H1 (cell line): ENCODE measurements around the gene LITAF. TPM values are rescaled to one million over a fixed set of nuclear protein-coding genes. Genes with fewer than 3 reads are reported as not detected.

Experiments used
- CTCF ChIA-PET: fragments of 300-600 bp; sonication (Branson Sonifier 250); formaldehyde crosslinking; loops from one replicate; lab custom pipeline; 2021; ENCODE audit not compliant: partially characterized antibody; lab: Charles Lee
- POLR2A ChIA-PET: fragments of 300-600 bp; sonication (Branson Sonifier 250); formaldehyde crosslinking; loops from one replicate; lab custom pipeline; 2021; ENCODE audit warnings: inconsistent platforms; ENCODE audit not compliant: partially characterized antibody; lab: Charles Lee
- DNase-seq, 2 experiments: peaks; one replicate each; pipeline versions ENCODE4 v3.0.0 to v3.0.0-alpha.2; 2010 to 2022; ENCODE audit warnings: low spot score in 2 of 2, low read depth in 1 of 2, mixed read lengths in 1 of 2
- FAIRE-seq: peaks from 2 replicates; lab custom pipeline; 2011; peaks lifted over from hg19 to GRCh38; lab: Jason Lieb, UNC
- H2AFZ ChIP-seq: 2 replicates; pipeline ENCODE4 v1.8.1; 2012; ENCODE audit warnings: low read length, inconsistent platforms
- H2AK5ac ChIP-seq: 2 replicates; pipeline ENCODE4 v1.6.1; 2013; ENCODE audit warnings: low read depth, low read length
- H2BK120ac ChIP-seq: replicated peaks from 2 replicates; pipeline ENCODE3; 2013; ENCODE audit warnings: low read depth, low read length, inconsistent platforms
- H2BK12ac ChIP-seq: 2 replicates; pipeline ENCODE4 v1.6.1; 2013; ENCODE audit warnings: low read depth, low read length
- H2BK15ac ChIP-seq: 2 replicates; pipeline ENCODE4 v1.6.1; 2013; ENCODE audit warnings: low read length
- H2BK20ac ChIP-seq: 2 replicates; pipeline ENCODE4 v1.6.1; 2013; ENCODE audit warnings: low read length
- H2BK5ac ChIP-seq: 2 replicates; pipeline ENCODE4 v1.6.1; 2013; ENCODE audit warnings: low read depth, low read length
- H3K14ac ChIP-seq: 2 replicates; pipeline ENCODE4 v1.6.1; 2013; ENCODE audit warnings: inconsistent platforms; ENCODE audit not compliant: insufficient read length
- H3K18ac ChIP-seq: 2 replicates; pipeline ENCODE4 v1.6.1; 2013; ENCODE audit warnings: low read length; ENCODE audit errors: extremely low read depth
- H3K23ac ChIP-seq: 2 replicates; pipeline ENCODE4 v1.6.1; 2013; ENCODE audit warnings: inconsistent platforms; ENCODE audit not compliant: insufficient read length
- H3K23me2 ChIP-seq: 2 replicates; pipeline ENCODE4 v1.6.1; 2013; ENCODE audit warnings: low read depth, low read length
- H3K27ac ChIP-seq: 2 replicates; pipeline ENCODE4 v1.6.1; 2011; ENCODE audit warnings: low read depth, low read length, inconsistent platforms
- H3K27me3 ChIP-seq, 4 experiments: replicated peaks in 1 of 4; 1 replicate in 1 of 4; 2 replicates in 3 of 4; pipeline versions ENCODE4 v1.6.1 to v1.8.1; 2011 to 2013; ENCODE audit warnings: low read length in 3 of 4, mild to moderate bottlenecking in 3 of 4, inconsistent platforms in 2 of 4, mixed read lengths in 2 of 4, moderate library complexity in 1 of 4; ENCODE audit not compliant: control insufficient read depth in 3 of 4, insufficient read depth in 3 of 4; ENCODE audit errors: extremely low read depth in 1 of 4
- H3K36me3 ChIP-seq, 4 experiments: 2 replicates each; pipeline versions ENCODE4 v1.6.1 to v1.8.1; 2011 to 2013; ENCODE audit warnings: mild to moderate bottlenecking in 4 of 4, low read length in 3 of 4, moderate library complexity in 2 of 4, control low read depth in 1 of 4, inconsistent platforms in 1 of 4; ENCODE audit not compliant: insufficient read depth in 4 of 4, control insufficient read depth in 2 of 4
- H3K4ac ChIP-seq: replicated peaks from 2 replicates; pipeline ENCODE3; 2013; ENCODE audit warnings: low read length, low read depth, mixed read lengths, inconsistent platforms; ENCODE audit not compliant: insufficient read length
- H3K4me1 ChIP-seq, 4 experiments: replicated peaks in 1 of 4; 1 replicate in 1 of 4; 2 replicates in 3 of 4; pipeline versions ENCODE4 v1.6.1 to v1.8.1; 2011 to 2013; ENCODE audit warnings: low read length in 3 of 4, inconsistent platforms in 2 of 4, mixed read lengths in 1 of 4; ENCODE audit not compliant: insufficient read depth in 4 of 4, control insufficient read depth in 3 of 4
- H3K4me2 ChIP-seq, 2 experiments: 2 replicates each; pipeline versions ENCODE4 v1.6.1 to v1.8.1; 2011 to 2013; ENCODE audit warnings: low read depth in 2 of 2, low read length in 2 of 2, control low read depth in 1 of 2, inconsistent platforms in 1 of 2, mild to moderate bottlenecking in 1 of 2; ENCODE audit not compliant: insufficient read depth in 1 of 2
- H3K4me3 ChIP-seq, 4 experiments: fragments of 200-600, 300-600 bp in 1 of 4; sonication (generic), shearing (Covaris generic), sonication (Bioruptor Twin) in 1 of 4; 2 replicates each; pipeline versions ENCODE4 v1.5.1 to v1.8.1; 2011 to 2016; ENCODE audit warnings: low read length in 4 of 4, low read depth in 3 of 4, control low read depth in 2 of 4, inconsistent platforms in 2 of 4, mild to moderate bottlenecking in 2 of 4, mixed read lengths in 1 of 4, moderate library complexity in 1 of 4; ENCODE audit not compliant: insufficient read depth in 2 of 4; ENCODE audit errors: extremely low read depth in 1 of 4
- H3K56ac ChIP-seq: replicated peaks from 2 replicates; pipeline ENCODE3; 2013; ENCODE audit warnings: low read depth, mild to moderate bottlenecking, mixed read lengths, low read length, inconsistent platforms; ENCODE audit not compliant: insufficient read length
- H3K79me1 ChIP-seq: 2 replicates; pipeline ENCODE4 v1.6.1; 2013; ENCODE audit warnings: low read depth, low read length, control low read depth
- H3K79me2 ChIP-seq, 2 experiments: 2 replicates each; pipeline versions ENCODE4 v1.6.1 to v1.8.1; 2012 to 2013; ENCODE audit warnings: low read length in 2 of 2, mild to moderate bottlenecking in 2 of 2, inconsistent platforms in 1 of 2; ENCODE audit not compliant: insufficient read depth in 2 of 2, control insufficient read depth in 1 of 2
- H3K9ac ChIP-seq, 4 experiments: replicated peaks in 1 of 4; 1 replicate in 1 of 4; 2 replicates in 3 of 4; pipeline versions ENCODE4 v1.6.1 to v1.8.1; 2011 to 2013; ENCODE audit warnings: low read depth in 3 of 4, low read length in 3 of 4, control low read depth in 2 of 4, mild to moderate bottlenecking in 2 of 4, moderate library complexity in 2 of 4, inconsistent platforms in 1 of 4; ENCODE audit errors: extremely low read depth in 1 of 4
- H3K9me3 ChIP-seq, 2 experiments: 2 replicates each; pipeline versions ENCODE4 v1.6.1 to v1.8.1; 2012 to 2013; ENCODE audit warnings: mild to moderate bottlenecking in 2 of 2, moderate library complexity in 2 of 2, control low read depth in 1 of 2, inconsistent platforms in 1 of 2, low read depth in 1 of 2, low read length in 1 of 2, mixed read lengths in 1 of 2; ENCODE audit not compliant: insufficient read depth in 2 of 2
- H4K20me1 ChIP-seq, 2 experiments: replicated peaks in 1 of 2; 2 replicates each; pipeline versions ENCODE3 to v1.8.1; 2011 to 2013; ENCODE audit warnings: inconsistent platforms in 2 of 2, low read length in 2 of 2, mild to moderate bottlenecking in 1 of 2; ENCODE audit not compliant: insufficient read depth in 2 of 2, control insufficient read depth in 1 of 2
- H4K5ac ChIP-seq: 2 replicates; pipeline ENCODE4 v1.6.1; 2013; ENCODE audit warnings: low read length, low read depth, mixed read lengths, inconsistent platforms; ENCODE audit not compliant: insufficient read length
- H4K8ac ChIP-seq: 2 replicates; pipeline ENCODE4 v1.8.0; 2013; ENCODE audit warnings: mild to moderate bottlenecking, moderate library complexity, low read length, inconsistent platforms; ENCODE audit not compliant: insufficient read depth; ENCODE audit errors: extremely low read depth
- H4K91ac ChIP-seq: replicated peaks from 2 replicates; pipeline ENCODE3; 2013; ENCODE audit warnings: low read length, mixed read lengths, inconsistent platforms; ENCODE audit not compliant: insufficient read length
- CEBPB ChIP-seq: IDR thresholded peaks from 2 replicates; pipeline ENCODE4 v1.6.1; 2012; ENCODE audit warnings: low read depth, low read length
- HDAC2 ChIP-seq, 2 experiments: fragments of 300-600 bp in 1 of 2; sonication (generic) in 1 of 2; IDR thresholded peaks; 2 replicates each; pipeline ENCODE4 v1.6.1; 2011 to 2012; ENCODE audit warnings: low read depth in 2 of 2, low read length in 2 of 2, mild to moderate bottlenecking in 2 of 2, moderate library complexity in 2 of 2, borderline replicate concordance in 1 of 2, inconsistent platforms in 1 of 2
- KDM1A ChIP-seq: fragments of 200-600, 300-600 bp; sonication (generic); IDR thresholded peaks from 2 replicates; pipeline ENCODE4 v1.7.1; 2016; ENCODE audit warnings: mild to moderate bottlenecking, low read length, borderline replicate concordance
- WGBS, 2 experiments: shearing (Covaris generic) in 1 of 2; methylation state at CpG; one replicate each; pipeline versions ENCODE4 v1.1.6 to v1.1.7; 2013 to 2015; ENCODE audit warnings: low lambda C conversion rate in 2 of 2, mixed read lengths in 2 of 2, inconsistent platforms in 1 of 2, low coverage in 1 of 2, missing lambda C conversion rate in 1 of 2; ENCODE audit not compliant: insufficient replicate concordance in 2 of 2, insufficient coverage in 1 of 2, insufficient read length in 1 of 2; ENCODE audit errors: extremely low coverage in 1 of 2, missing lambda C conversion rate in 1 of 2; 5-methylcytosine and 5-hydroxymethylcytosine counted together
- polyA plus RNA-seq, 7 experiments: library from polyadenylated mRNA; depleted of rRNA in 3 of 7; stranded (reverse) in 5 of 7; unstranded in 2 of 7; fragments of >200 nt in 5 of 7; fragments of 200-250 nt in 2 of 7; gene quantifications; 1 replicate in 5 of 7; 2 replicates in 1 of 7; 4 replicates in 1 of 7; pipeline versions ENCODE4 v1.2.1 to v1.2.3, GENCODE V29; 2011 to 2013; ENCODE audit warnings: missing spikeins in 2 of 7, mixed read lengths in 2 of 7
- total RNA-seq: library from RNA; stranded (reverse); fragmentation: NEBNext Ultra II Directional; extraction: Animal tissue kit (Norgen Biotek cat#: 25700); gene quantifications from 2 replicates; pipeline ENCODE4 v1.2.1, GENCODE V29; 2021

Gene LITAF
- total and polyA plus RNA-seq, 2 of the 8 experiments (the other 6 are each of a cell fraction or from before 2014, with no cell fraction given) = 165 to 205 TPM

- no peaks in the 10 kb centered on the region for H3K27me3 ChIP-seq
- H3K18ac ChIP-seq = no peak overlapping the region; the same call in 1 of the 2 replicates
- no peak for FAIRE-seq
- H4K20me1 ChIP-seq = peaks cover 3 to 9% of the 10 kb centered on the region in 2 experiments
- H2BK15ac ChIP-seq = no peak overlapping the region
- H2BK20ac ChIP-seq = no peak overlapping the region
- H3K79me1 ChIP-seq = peaks cover 12% of the 10 kb centered on the region
- H3K14ac ChIP-seq = no peak overlapping the region
- no peaks in the 10 kb centered on the region for H3K9me3 ChIP-seq
- peaks cover 0 to 5% (median 0%) of the 10 kb centered on the region in 4 experiments; a peak in 1 of 8 replicates for H3K36me3 ChIP-seq
- no peak overlapping the region for H3K9ac ChIP-seq
- H4K8ac ChIP-seq = no peak overlapping the region
- no peak overlapping the region for H3K56ac ChIP-seq
- no peak overlapping the region for H4K91ac ChIP-seq
- no peak overlapping the region for H4K5ac ChIP-seq
- no peak overlapping the region for H2BK12ac ChIP-seq
- no peak for DNase-seq
- H2AFZ ChIP-seq = no peak overlapping the region
- no peak overlapping the region for H3K27ac ChIP-seq
- peaks cover 2 to 11% (median 4%) of the 10 kb centered on the region in 4 experiments for H3K4me1 ChIP-seq
- H3K4me3 ChIP-seq = no peak overlapping the region
- POLR2A ChIA-PET = interaction anchor here (0.9 kb wide), 1 partner anchor 70 kb away, joined by 3 read pairs; no protein-coding TSS in a partner anchor
- TF ChIP-seq CEBPB (no peak), KDM1A (peak; percentile 90), HDAC2 (IDR thresholded peaks at IDR 0.05; ENCODE audit: borderline replicate concordance in 1 of 2, low read depth in 2 of 2, low read length in 2 of 2) (peak in 1 of 2 experiments; percentile 39; a peak in 1 of 4 replicates)
- H3K4ac ChIP-seq = peak overlapping the region; percentile 82
- peaks cover 13 to 88% of the 10 kb centered on the region in 2 experiments; a peak in 3 of 4 replicates for H3K79me2 ChIP-seq
- CTCF ChIA-PET = no interaction called here
- H3K4me2 ChIP-seq = no peak overlapping the region
- H3K23me2 ChIP-seq = no peaks in the 10 kb centered on the region
- H3K23ac ChIP-seq = no peak overlapping the region
- H2BK120ac ChIP-seq = no peak overlapping the region
- H2AK5ac ChIP-seq = no peak overlapping the region; the same call in 1 of the 2 replicates
- WGBS, 2 experiments = 83% methylated on average over 11 of the region's 11 CpGs; no CpG with 5 or more reads in 1 of the 2 experiments
- H2BK5ac ChIP-seq = no peak overlapping the region
These were observed 21.1 kb downstream of the LITAF start for GRCh38 chr16:11565665-11566064.
